GM23248 (cell line): ENCODE data around the gene SAG. TPM values are rescaled to one million over a fixed set of nuclear protein-coding genes. Genes with fewer than 3 reads are reported as not detected.
"Not testable (repeated sequence)": the region's sequence is repeated elsewhere in the genome, so short reads cannot be mapped to it uniquely, and the experiment has no call there.

Experiments used
- DNase-seq: peaks from one replicate; pipeline ENCODE4 v3.0.0-alpha.2; 2015
- H2AFZ ChIP-seq: fragments of 200-600 bp; sonication (generic); 2 replicates; pipeline ENCODE4 v1.6.1; 2016; ENCODE audit warnings: antibody characterized with exemption
- H3F3A ChIP-seq: fragments of 200-600 bp; sonication (generic); 2 replicates; pipeline ENCODE4 v1.6.1; 2016; ENCODE audit warnings: mild to moderate bottlenecking, antibody characterized with exemption, mixed run types; ENCODE audit not compliant: insufficient read depth
- H3K27ac ChIP-seq: fragments of 200-600 bp; sonication (generic); 2 replicates; pipeline ENCODE4 v1.5.1; 2016; ENCODE audit warnings: mild to moderate bottlenecking
- H3K27me3 ChIP-seq: fragments of 200-600 bp; sonication (generic); replicated peaks from 2 replicates; pipeline ENCODE4 v1.6.1; 2016; ENCODE audit warnings: mild to moderate bottlenecking; ENCODE audit not compliant: insufficient read depth
- H3K36me3 ChIP-seq: fragments of 200-600 bp; sonication (generic); 2 replicates; pipeline ENCODE4 v1.6.1; 2016; ENCODE audit warnings: low read depth, mild to moderate bottlenecking
- H3K4me1 ChIP-seq: fragments of 200-600 bp; sonication (generic); 2 replicates; pipeline ENCODE4 v1.6.1; 2016; ENCODE audit warnings: mild to moderate bottlenecking; ENCODE audit not compliant: insufficient read depth
- H3K4me2 ChIP-seq: fragments of 200-600 bp; sonication (generic); one replicate; pipeline ENCODE4 v1.6.1; 2016; ENCODE audit warnings: mild to moderate bottlenecking; ENCODE audit not compliant: unreplicated experiment
- H3K4me3 ChIP-seq: fragments of 200-600 bp; sonication (generic); 2 replicates; pipeline ENCODE4 v1.5.1; 2016; ENCODE audit warnings: mild to moderate bottlenecking
- H3K79me2 ChIP-seq: fragments of 200-600 bp; sonication (generic); 2 replicates; pipeline ENCODE4 v1.6.1; 2016; ENCODE audit warnings: mild to moderate bottlenecking; ENCODE audit not compliant: insufficient read depth
- H3K9ac ChIP-seq: fragments of 200-600 bp; sonication (generic); 2 replicates; pipeline ENCODE4 v1.6.1; 2016; ENCODE audit warnings: mild to moderate bottlenecking
- H3K9me2 ChIP-seq: fragments of 200-600 bp; sonication (generic); 2 replicates; pipeline ENCODE4 v1.6.1; 2016; ENCODE audit warnings: mixed run types, mild to moderate bottlenecking, moderate library complexity; ENCODE audit not compliant: insufficient read depth
- H3K9me3 ChIP-seq: fragments of 200-600 bp; sonication (generic); one replicate; pipeline ENCODE4 v1.6.1; 2017; ENCODE audit warnings: low read depth
- H4K20me1 ChIP-seq: fragments of 200-600 bp; sonication (generic); 2 replicates; pipeline ENCODE4 v1.6.0; 2016; ENCODE audit not compliant: insufficient read depth
- EZH2 ChIP-seq: fragments of 200-600 bp; sonication (generic); IDR thresholded peaks from 2 replicates; pipeline ENCODE4 v1.6.1; 2018; ENCODE audit warnings: antibody characterized with exemption, mild to moderate bottlenecking; ENCODE audit not compliant: insufficient read depth, poor library complexity, severe bottlenecking
- EZH2phosphoT487 ChIP-seq: fragments of 200-600 bp; sonication (generic); IDR thresholded peaks from 2 replicates; pipeline ENCODE4 v1.6.1; 2018; ENCODE audit warnings: antibody characterized with exemption, moderate library complexity, mild to moderate bottlenecking, low read depth; ENCODE audit not compliant: insufficient read depth
- WGBS, 2 experiments: methylation state at CpG; one replicate each; pipeline ENCODE4 v1.1.6; 2015 to 2017; ENCODE audit warnings: low lambda C conversion rate in 2 of 2, low coverage in 1 of 2; ENCODE audit errors: missing lambda C conversion rate in 2 of 2; 5-methylcytosine and 5-hydroxymethylcytosine counted together
- in situ Hi-C: fragments of 300-500 bp; cut with MboI; formaldehyde crosslinking; loops from 2 replicates; pipeline ENCODE4 v1.15.0; 2020
- polyA plus RNA-seq: library from polyadenylated mRNA; unstranded; fragments of >200 nt; fragmentation: Nextera tagmentation; extraction: Ambion mirVana; gene quantifications from 2 replicates; pipeline ENCODE4 v1.2.1, GENCODE V29; 2016
- total RNA-seq: library from RNA; depleted of rRNA; stranded (reverse); fragments of >200 nt; shearing (Covaris generic); gene quantifications from 2 replicates; pipeline ENCODE4 v1.2.3, GENCODE V29; 2014

The SAG gene
- total and polyA plus RNA-seq, 2 experiments from 2014 or later: not detected

- Histone ChIP-seq H3F3A (no peaks in the 10 kb centered on the region), H3K9me2 (no peaks in the 10 kb centered on the region), H3K4me3 (no peak overlapping the region), H3K36me3 (no peaks in the 10 kb centered on the region), H3K4me1 (no peaks in the 10 kb centered on the region), H3K9me3 (no peaks in the 10 kb centered on the region), H4K20me1 (no peaks in the 10 kb centered on the region), H3K27me3 (peaks cover 25% of the 10 kb centered on the region), H3K79me2 (no peaks in the 10 kb centered on the region), H3K4me2 (no peak overlapping the region), H3K27ac (no peak overlapping the region), H3K9ac (no peak overlapping the region), H2AFZ (no peak overlapping the region)
- no peak for DNase-seq
- 75 to 76% methylated on average over 15 of the region's 15 CpGs for WGBS, 2 experiments
- in situ Hi-C loops: no loop called here
- TF ChIP-seq EZH2 (no peak), EZH2phosphoT487 (no peak)
These were observed 23.9 kb downstream of the SAG start for GRCh38 chr2:233331536-233331935.

- WGBS, 2 experiments: 47 to 52% methylated on average over 4 of the region's 4 CpGs
- Histone ChIP-seq H3K79me2 (no peaks in the 10 kb centered on the region), H3K9ac (no peak overlapping the region), H3K4me1 (no peaks in the 10 kb centered on the region), H3K36me3 (no peaks in the 10 kb centered on the region), H3K4me2 (no peak overlapping the region), H4K20me1 (no peaks in the 10 kb centered on the region), H3F3A (no peaks in the 10 kb centered on the region), H3K9me2 (no peaks in the 10 kb centered on the region), H3K4me3 (no peak overlapping the region), H3K9me3 (no peaks in the 10 kb centered on the region), H2AFZ (no peak overlapping the region), H3K27me3 (peaks cover 30% of the 10 kb centered on the region), H3K27ac (no peak overlapping the region)
- DNase-seq: no peak
- in situ Hi-C loops: no loop called here
- TF ChIP-seq EZH2phosphoT487: no peak
- TF ChIP-seq EZH2: no peak
These were observed 24.5 kb downstream of the SAG start for GRCh38 chr2:233332125-233332524.

- no peak overlapping the region for H3K27ac ChIP-seq
- H3K9me2 ChIP-seq: no peaks in the 10 kb centered on the region
- TF ChIP-seq EZH2 (no peak), EZH2phosphoT487 (no peak)
- no peaks in the 10 kb centered on the region for H3K36me3 ChIP-seq
- H3K4me2 ChIP-seq: no peak overlapping the region
- no peaks in the 10 kb centered on the region for H3K79me2 ChIP-seq
- H3K9me3 ChIP-seq: no peaks in the 10 kb centered on the region
- no peak for DNase-seq
- H4K20me1 ChIP-seq: no peaks in the 10 kb centered on the region
- in situ Hi-C loops: no loop called here
- no peak overlapping the region for H2AFZ ChIP-seq
- H3K27me3 ChIP-seq: peaks cover 45% of the 10 kb centered on the region
- H3F3A ChIP-seq: no peaks in the 10 kb centered on the region
- no peak overlapping the region for H3K9ac ChIP-seq
- H3K4me1 ChIP-seq: no peaks in the 10 kb centered on the region
- 78 to 81% methylated on average over 11 of the region's 11 CpGs for WGBS, 2 experiments
- H3K4me3 ChIP-seq: no peak overlapping the region
These were observed 27.3 kb downstream of the SAG start for GRCh38 chr2:233334915-233335314.

- H3K9me2 ChIP-seq, H3K9me3 ChIP-seq, in situ Hi-C loops, H2AFZ ChIP-seq, H3K79me2 ChIP-seq, DNase-seq, H3K36me3 ChIP-seq, H3K4me1 ChIP-seq, H3F3A ChIP-seq, H4K20me1 ChIP-seq, H3K4me2 ChIP-seq, H3K27ac ChIP-seq, H3K4me3 ChIP-seq, H3K9ac ChIP-seq: not testable (repeated sequence)
- peaks cover 45% of the 10 kb centered on the region for H3K27me3 ChIP-seq
- 72 to 79% methylated on average over 13 of the region's 13 CpGs for WGBS, 2 experiments
These were observed 28.5 kb downstream of the SAG start for GRCh38 chr2:233336091-233336490.

GRCh38 chr2:233336541-233336940 is 28.9 kb downstream of the SAG start:
- 68 to 72% methylated on average over 5 of the region's 5 CpGs for WGBS, 2 experiments
- no peak for DNase-seq

More at GRCh38 chr2:233336541-233336940, 28.9 kb downstream of the SAG start:
- in situ Hi-C loops: no loop called here
- Histone ChIP-seq H3K9me2 (no peaks in the 10 kb centered on the region), H3K9ac (no peak overlapping the region), H2AFZ (no peak overlapping the region), H3F3A (no peaks in the 10 kb centered on the region), H4K20me1 (no peaks in the 10 kb centered on the region), H3K9me3 (no peaks in the 10 kb centered on the region), H3K27ac (no peak overlapping the region), H3K4me3 (no peak overlapping the region), H3K4me2 (no peak overlapping the region), H3K27me3 (peaks cover 45% of the 10 kb centered on the region), H3K79me2 (no peaks in the 10 kb centered on the region), H3K4me1 (no peaks in the 10 kb centered on the region), H3K36me3 (no peaks in the 10 kb centered on the region)
- TF ChIP-seq EZH2 (no peak), EZH2phosphoT487 (no peak)
